ENCODE measurements around the gene FAM110D.

Gene FAM110D

DNA sequence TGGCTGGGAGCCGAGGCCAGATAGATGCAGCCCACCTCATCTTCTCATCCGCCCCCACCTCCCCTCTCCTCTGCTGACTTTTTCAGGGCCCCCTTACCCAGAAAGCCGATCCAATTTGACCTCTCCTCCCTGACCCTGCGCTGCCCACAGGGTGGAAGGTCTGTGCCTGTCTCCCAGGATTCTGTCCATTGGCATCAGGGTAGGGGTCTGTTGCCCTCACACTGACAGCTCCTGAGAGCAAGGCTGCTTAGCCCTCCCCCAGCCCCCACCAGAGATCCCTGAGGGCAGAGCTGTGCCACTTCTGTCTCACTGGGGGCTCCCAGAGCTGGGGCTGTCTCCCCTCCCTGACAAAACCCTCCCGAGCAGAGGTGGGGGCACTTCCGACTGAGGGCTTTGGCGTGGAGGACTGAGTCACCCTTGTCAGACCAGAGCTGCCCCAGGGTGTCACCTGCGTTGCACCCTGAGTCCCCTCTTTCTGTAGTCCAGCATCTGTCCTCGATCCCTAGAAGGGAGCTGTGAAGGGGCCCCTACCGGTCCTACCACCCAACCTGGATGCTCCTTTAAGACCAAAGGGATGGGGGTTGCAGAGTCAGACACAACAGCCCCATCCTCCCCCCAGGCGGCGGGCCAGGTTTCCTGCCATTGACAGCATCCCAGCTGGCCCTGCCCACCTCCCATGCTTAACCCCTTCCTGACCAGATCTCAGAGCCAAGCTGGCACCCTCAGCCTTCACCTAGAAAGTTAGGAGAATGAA, 2.4 kb upstream of the FAM110D start:
- H3K4me3 ChIP-seq (ENCODE audit: low read depth, low read length) = no peak overlapping the region
- no peak overlapping the region for H2AFZ ChIP-seq (ENCODE audit: low read length, unreplicated experiment)
- H3K36me3 ChIP-seq (ENCODE audit: insufficient read depth, low read length) = no peaks in the 10 kb centered on the region
- H3K27ac ChIP-seq (ENCODE audit: low read depth, low read length) = no peak overlapping the region
- H3K27me3 ChIP-seq (ENCODE audit: insufficient read depth, low read length) = no peaks in the 10 kb centered on the region
- peaks cover 11% of the 10 kb centered on the region for H3K4me1 ChIP-seq (ENCODE audit: control insufficient read depth, insufficient read depth, low read length, unreplicated experiment)
- H3K79me2 ChIP-seq (ENCODE audit: control insufficient read depth, insufficient read depth, low read length, unreplicated experiment) = no peaks in the 10 kb centered on the region

DNA sequence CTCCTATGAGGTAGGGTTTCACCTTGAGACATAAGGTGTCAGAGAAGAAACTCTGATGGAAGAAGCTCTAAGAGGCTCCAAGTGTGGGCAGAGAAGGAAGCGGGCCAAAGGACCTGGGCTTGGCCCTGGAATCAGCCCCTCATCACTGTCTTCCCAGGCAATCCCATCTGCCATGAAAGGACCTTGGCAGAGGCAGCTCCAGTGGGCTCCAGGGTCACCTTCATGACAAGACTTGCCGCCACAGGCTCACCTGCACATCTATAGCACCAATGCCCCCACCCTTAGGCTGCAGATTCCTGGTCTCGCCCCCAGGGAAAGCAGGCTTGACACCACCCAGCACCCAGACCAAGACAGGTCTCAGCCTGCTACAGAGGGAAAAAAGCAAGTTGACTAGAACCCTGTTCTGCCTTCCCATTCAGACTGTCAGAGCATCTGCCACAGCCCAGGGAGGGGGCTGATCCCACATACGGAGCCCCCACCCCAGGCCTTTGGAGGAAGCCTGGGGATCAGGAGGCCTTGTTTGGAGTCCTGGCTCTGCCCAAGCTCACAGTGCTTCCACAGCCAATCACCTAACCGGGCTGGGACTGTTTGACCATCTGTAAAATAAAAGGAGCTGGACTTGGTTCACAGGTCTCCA, 490 bp upstream of the FAM110D start:
- peaks cover 11% of the 10 kb centered on the region for H3K4me1 ChIP-seq (ENCODE audit: control insufficient read depth, insufficient read depth, low read length, unreplicated experiment)

DNA sequence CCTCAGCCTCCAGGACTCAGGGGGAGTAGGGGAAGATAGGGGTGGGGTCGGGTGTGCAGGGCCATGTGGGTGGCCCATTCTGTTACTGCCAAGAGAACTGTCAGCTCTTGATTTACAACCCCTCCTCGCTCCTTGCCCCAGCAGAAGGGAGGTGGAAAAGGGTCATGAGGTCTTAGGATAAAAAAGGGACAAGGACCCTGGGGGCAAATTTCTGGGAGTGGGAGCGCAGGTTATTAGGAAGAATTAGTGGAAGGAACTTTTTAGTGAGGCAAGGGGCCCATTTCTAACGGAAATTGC, 812 bp downstream of the FAM110D start:
- H3K4me1 ChIP-seq (ENCODE audit: control insufficient read depth, insufficient read depth, low read length, unreplicated experiment) = peaks cover 11% of the 10 kb centered on the region
- no peaks in the 10 kb centered on the region for H3K36me3 ChIP-seq (ENCODE audit: insufficient read depth, low read length)
- H3K27me3 ChIP-seq (ENCODE audit: insufficient read depth, low read length) = peaks cover 4% of the 10 kb centered on the region; the same call in 1 of the 2 replicates
- no peak overlapping the region for H3K4me3 ChIP-seq (ENCODE audit: low read depth, low read length)
- no peak overlapping the region for H3K27ac ChIP-seq (ENCODE audit: low read depth, low read length)
- no peak overlapping the region for H2AFZ ChIP-seq (ENCODE audit: low read length, unreplicated experiment)
- H3K79me2 ChIP-seq (ENCODE audit: control insufficient read depth, insufficient read depth, low read length, unreplicated experiment) = no peaks in the 10 kb centered on the region

More for the DNA sequence above, 490 bp upstream of the FAM110D start:
- no peak overlapping the region for H2AFZ ChIP-seq (ENCODE audit: low read length, unreplicated experiment)
- no peaks in the 10 kb centered on the region for H3K27me3 ChIP-seq (ENCODE audit: insufficient read depth, low read length)
- no peaks in the 10 kb centered on the region for H3K36me3 ChIP-seq (ENCODE audit: insufficient read depth, low read length)
- H3K79me2 ChIP-seq (ENCODE audit: control insufficient read depth, insufficient read depth, low read length, unreplicated experiment) = no peaks in the 10 kb centered on the region
- no peak overlapping the region for H3K27ac ChIP-seq (ENCODE audit: low read depth, low read length)
- no peak overlapping the region for H3K4me3 ChIP-seq (ENCODE audit: low read depth, low read length)

DNA sequence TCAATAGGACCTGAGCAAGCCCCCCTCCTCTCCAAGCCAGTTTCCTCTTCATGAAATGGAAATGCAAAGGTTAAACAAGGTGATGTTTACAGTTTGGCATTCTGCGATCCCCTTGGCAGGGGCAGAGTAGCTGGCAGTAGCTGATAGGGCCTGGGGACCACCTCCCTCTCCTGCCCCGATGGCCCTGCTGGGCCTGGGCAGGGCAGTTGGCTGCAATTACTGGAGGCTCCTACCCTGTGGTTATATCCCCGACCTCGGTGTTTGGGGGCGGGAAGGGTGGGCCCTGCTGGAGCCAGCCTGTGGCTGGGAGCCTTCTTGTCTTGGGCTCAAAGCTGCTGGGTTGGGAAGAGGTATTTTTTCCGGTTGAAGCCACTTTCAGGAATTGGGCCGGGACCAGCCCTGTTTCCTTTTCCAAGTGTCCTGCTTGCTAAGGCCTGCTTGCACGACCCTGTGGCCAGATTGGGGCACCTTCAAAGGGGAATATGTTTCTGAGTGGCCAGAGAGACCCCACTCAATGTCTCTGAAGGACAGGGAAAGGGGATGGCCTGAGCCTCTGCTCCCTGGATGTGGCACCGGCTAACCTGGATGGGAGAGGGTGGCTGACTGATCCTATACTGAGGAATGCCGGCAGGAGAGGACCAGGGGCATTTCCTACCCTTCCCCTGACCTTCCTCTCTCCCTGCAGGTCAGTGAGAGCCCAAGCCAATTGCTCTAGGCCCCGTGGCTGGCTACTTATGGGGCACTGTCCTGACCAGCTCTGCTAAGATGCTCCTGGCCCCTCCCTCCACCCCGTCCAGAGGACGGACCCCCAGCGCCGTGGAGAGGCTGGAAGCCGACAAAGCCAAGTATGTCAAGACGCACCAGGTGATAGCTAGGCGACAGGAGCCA, 1.9 kb downstream of the FAM110D start:
- Histone ChIP-seq H3K36me3 (ENCODE audit: insufficient read depth, low read length) (no peaks in the 10 kb centered on the region), H3K27me3 (ENCODE audit: insufficient read depth, low read length) (peaks cover 4% of the 10 kb centered on the region; the same call in 1 of the 2 replicates), H3K4me1 (ENCODE audit: control insufficient read depth, insufficient read depth, low read length, unreplicated experiment) (peaks cover 11% of the 10 kb centered on the region), H3K4me3 (ENCODE audit: low read depth, low read length) (peak overlapping the region; percentile 85), H3K79me2 (ENCODE audit: control insufficient read depth, insufficient read depth, low read length, unreplicated experiment) (no peaks in the 10 kb centered on the region), H3K27ac (ENCODE audit: low read depth, low read length) (no peak overlapping the region), H2AFZ (ENCODE audit: low read length, unreplicated experiment) (peak overlapping the region; percentile 98)

DNA sequence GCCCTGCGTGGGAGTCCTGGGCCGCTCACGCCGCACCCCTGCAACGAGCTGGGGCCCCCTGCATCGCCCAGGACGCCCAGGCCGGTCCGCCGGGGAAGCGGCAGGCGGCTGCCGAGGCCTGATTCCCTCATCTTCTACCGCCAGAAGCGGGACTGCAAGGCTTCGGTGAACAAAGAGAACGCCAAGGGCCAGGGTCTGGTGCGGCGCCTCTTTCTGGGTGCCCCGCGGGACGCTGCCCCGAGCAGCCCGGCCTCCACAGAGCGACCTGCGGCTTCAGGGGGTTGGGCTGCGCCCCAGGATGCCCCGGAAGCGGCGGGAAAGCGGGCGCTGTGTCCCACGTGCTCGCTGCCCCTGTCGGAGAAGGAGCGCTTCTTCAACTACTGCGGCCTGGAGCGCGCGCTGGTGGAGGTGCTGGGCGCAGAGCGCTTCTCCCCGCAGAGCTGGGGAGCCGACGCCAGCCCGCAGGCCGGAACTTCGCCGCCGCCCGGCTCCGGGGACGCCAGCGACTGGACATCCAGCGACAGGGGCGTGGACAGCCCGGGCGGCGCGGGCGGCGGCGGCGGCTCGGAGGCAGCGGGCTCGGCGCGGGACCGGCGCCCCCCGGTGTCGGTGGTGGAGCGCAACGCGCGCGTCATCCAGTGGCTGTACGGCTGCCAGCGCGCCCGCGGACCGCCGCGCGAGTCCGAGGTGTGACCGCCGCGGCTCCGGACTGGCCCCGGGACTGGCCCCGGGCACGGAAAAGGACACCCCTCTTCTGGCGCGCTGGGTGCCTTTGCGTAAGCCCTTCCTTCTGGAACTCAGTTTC, 2.7 kb downstream of the FAM110D start:
- H3K79me2 ChIP-seq (ENCODE audit: control insufficient read depth, insufficient read depth, low read length, unreplicated experiment) = no peaks in the 10 kb centered on the region
- H2AFZ ChIP-seq (ENCODE audit: low read length, unreplicated experiment) = peak overlapping the region; percentile 98
- H3K4me1 ChIP-seq (ENCODE audit: control insufficient read depth, insufficient read depth, low read length, unreplicated experiment) = peaks cover 8% of the 10 kb centered on the region
- H3K36me3 ChIP-seq (ENCODE audit: insufficient read depth, low read length) = no peaks in the 10 kb centered on the region
- H3K27me3 ChIP-seq (ENCODE audit: insufficient read depth, low read length) = peaks cover 4% of the 10 kb centered on the region; the same call in 1 of the 2 replicates
- H3K27ac ChIP-seq (ENCODE audit: low read depth, low read length) = no peak overlapping the region
- peak overlapping the region; percentile 85 for H3K4me3 ChIP-seq (ENCODE audit: low read depth, low read length)

DNA sequence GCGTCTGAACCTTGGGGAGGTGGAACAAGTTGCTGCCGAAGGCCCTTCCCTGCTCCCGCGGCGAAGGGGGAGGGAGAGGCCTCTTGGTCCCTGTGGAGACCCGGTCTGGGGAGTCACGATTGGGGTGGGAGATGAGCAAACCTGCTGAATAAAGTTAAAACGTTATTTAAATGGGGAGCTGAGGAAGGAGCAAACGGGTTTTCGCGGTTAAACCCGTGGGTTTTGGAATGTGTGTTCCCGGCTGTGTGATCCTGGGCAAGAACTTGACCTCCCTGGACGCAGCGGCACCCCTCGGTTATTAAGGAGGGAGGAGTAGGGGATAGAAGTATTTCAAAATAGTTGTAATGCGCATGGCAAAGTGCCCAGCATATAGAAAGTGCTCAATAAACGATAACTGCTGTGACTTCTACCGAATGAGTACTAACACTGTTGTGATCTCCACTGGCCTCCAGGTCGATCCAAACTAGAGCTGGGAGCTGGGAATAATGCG, 3.4 kb downstream of the FAM110D start:
- H2AFZ ChIP-seq (ENCODE audit: low read length, unreplicated experiment) = peak overlapping the region; percentile 98
- no peak overlapping the region for H3K27ac ChIP-seq (ENCODE audit: low read depth, low read length)
- no peaks in the 10 kb centered on the region for H3K79me2 ChIP-seq (ENCODE audit: control insufficient read depth, insufficient read depth, low read length, unreplicated experiment)
- H3K4me1 ChIP-seq (ENCODE audit: control insufficient read depth, insufficient read depth, low read length, unreplicated experiment) = peaks cover 8% of the 10 kb centered on the region
- no peaks in the 10 kb centered on the region for H3K36me3 ChIP-seq (ENCODE audit: insufficient read depth, low read length)
- H3K4me3 ChIP-seq (ENCODE audit: low read depth, low read length) = peak overlapping the region; percentile 85
- peaks cover 4% of the 10 kb centered on the region; the same call in 1 of the 2 replicates for H3K27me3 ChIP-seq (ENCODE audit: insufficient read depth, low read length)

DNA sequence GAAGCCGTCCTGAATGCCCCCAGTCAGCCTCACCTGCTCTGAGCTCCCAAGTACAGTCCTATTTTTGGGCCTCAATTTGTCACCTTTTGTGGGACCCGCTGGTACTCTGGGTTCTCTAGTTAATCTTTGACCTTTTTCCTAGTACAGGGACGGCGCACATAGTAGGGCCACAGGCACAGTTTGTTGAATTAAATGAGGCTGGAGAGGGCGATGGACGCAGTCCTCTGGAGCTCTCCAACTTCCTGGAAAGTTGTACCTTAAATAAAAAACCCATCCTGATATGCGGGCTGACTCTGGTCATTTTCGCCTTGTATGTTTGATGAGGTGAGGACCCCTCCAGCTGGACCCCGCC, 4.8 kb downstream of the FAM110D start:
- Histone ChIP-seq H3K79me2 (ENCODE audit: control insufficient read depth, insufficient read depth, low read length, unreplicated experiment) (no peaks in the 10 kb centered on the region), H3K27ac (ENCODE audit: low read depth, low read length) (no peak overlapping the region), H3K36me3 (ENCODE audit: insufficient read depth, low read length) (no peaks in the 10 kb centered on the region), H2AFZ (ENCODE audit: low read length, unreplicated experiment) (no peak overlapping the region), H3K4me3 (ENCODE audit: low read depth, low read length) (peak overlapping the region; percentile 72), H3K27me3 (ENCODE audit: insufficient read depth, low read length) (peaks cover 4% of the 10 kb centered on the region; the same call in 1 of the 2 replicates), H3K4me1 (ENCODE audit: control insufficient read depth, insufficient read depth, low read length, unreplicated experiment) (peaks cover 8% of the 10 kb centered on the region)

DNA sequence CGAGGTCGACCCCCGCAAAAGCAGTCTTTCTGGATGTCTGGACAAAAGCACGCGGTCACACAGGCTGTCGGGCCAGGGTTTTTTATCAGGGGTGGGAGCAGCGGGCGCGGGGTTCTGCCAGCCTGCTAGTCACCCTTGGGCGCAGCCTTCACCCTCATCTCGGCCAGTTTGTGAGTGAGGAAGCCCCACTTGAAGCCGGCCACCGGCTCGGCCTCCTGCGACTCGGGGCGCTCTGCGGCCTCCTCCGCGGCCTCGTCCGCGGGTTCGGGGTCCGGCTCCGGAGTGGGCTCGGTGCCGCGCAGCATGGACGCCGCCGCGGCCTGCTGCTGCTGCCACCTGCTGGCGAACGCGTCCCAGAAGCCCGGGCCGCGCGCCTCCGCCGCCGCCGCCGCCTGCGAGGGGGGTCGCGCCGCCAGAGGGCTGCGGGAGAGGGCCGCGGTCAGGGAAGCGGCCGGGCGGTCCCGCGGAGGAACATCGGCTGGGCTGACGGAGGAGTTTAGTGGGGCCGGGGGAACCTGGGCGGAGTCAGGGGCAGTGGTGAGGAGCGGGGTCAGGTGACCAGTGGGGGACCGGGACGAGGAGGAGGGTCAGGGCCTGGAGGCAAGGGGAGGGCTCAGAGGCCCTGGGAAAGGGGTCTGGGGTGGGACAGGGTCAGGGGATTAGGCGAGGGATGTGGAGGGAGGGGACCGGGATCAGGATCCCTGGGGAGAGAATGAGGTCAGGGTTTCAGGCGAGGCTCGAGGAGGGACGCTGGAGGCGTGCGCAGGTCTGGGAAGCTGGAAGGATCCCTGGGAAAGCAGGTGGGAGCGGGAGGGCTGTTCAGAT, 5.4 kb downstream of the FAM110D start:
- no peak overlapping the region for H3K27ac ChIP-seq (ENCODE audit: low read depth, low read length)

DNA sequence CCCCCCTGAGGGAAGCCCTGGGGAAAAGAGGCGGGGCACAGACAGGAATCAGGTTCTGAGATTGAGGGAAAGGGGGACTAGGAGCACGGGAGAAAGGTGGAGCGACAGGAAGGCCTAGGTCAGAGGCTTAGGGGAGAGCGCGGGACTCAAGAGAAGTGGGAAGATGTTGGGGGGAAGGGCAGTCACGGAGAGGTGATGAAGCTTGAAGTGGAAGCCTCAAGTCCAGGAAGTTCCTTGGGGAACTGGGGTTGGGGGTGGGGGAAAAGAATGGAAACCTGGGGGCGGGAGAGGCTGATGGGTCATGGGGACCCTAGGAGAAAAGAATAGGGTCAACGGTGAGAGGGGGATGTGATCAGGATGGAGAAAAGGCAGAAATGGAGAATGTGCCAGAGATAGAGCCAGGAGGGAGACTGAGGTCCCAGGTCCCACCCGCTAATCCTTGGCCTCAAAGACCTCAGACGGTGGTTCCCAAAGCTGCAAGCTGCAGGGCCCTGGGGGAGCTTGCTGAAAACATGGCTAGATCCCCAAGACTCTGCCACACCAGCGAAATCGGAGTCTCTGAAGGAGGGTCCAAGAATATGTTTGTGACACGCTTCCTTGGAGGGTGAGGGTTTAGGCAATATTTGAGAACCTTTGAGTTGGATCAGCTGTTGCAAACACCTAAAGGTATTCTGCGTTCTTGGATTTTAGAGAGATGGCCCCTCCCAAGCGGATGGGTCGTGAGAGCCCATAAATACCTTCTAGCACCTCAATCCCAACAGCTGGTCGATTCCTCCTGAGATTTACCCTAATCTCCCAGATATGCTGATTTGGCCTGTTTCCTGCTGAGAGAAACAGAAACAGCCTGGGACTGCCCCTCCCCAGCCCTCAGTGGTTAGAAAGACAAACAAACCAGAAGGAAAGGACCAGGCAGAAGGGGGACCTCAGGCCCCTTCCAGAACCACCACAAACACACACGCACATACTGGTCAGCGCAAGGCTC, 6.3 kb downstream of the FAM110D start:
- H3K27me3 ChIP-seq (ENCODE audit: insufficient read depth, low read length) = peaks cover 4% of the 10 kb centered on the region; the same call in 1 of the 2 replicates
- H2AFZ ChIP-seq (ENCODE audit: low read length, unreplicated experiment) = peak overlapping the region; percentile 75
- H3K36me3 ChIP-seq (ENCODE audit: insufficient read depth, low read length) = no peaks in the 10 kb centered on the region
- peaks cover 11% of the 10 kb centered on the region for H3K4me1 ChIP-seq (ENCODE audit: control insufficient read depth, insufficient read depth, low read length, unreplicated experiment)
- no peak overlapping the region for H3K4me3 ChIP-seq (ENCODE audit: low read depth, low read length)
- H3K27ac ChIP-seq (ENCODE audit: low read depth, low read length) = no peak overlapping the region
- H3K79me2 ChIP-seq (ENCODE audit: control insufficient read depth, insufficient read depth, low read length, unreplicated experiment) = peaks cover 4% of the 10 kb centered on the region

More for the DNA sequence above, 5.4 kb downstream of the FAM110D start:
- H3K36me3 ChIP-seq (ENCODE audit: insufficient read depth, low read length) = no peaks in the 10 kb centered on the region
- H3K4me3 ChIP-seq (ENCODE audit: low read depth, low read length) = peak overlapping the region; percentile 72
- peak overlapping the region; percentile 75 for H2AFZ ChIP-seq (ENCODE audit: low read length, unreplicated experiment)
- H3K79me2 ChIP-seq (ENCODE audit: control insufficient read depth, insufficient read depth, low read length, unreplicated experiment) = no peaks in the 10 kb centered on the region
- H3K4me1 ChIP-seq (ENCODE audit: control insufficient read depth, insufficient read depth, low read length, unreplicated experiment) = peaks cover 8% of the 10 kb centered on the region
- peaks cover 4% of the 10 kb centered on the region; the same call in 1 of the 2 replicates for H3K27me3 ChIP-seq (ENCODE audit: insufficient read depth, low read length)
